SK-N-SH (cell line): ENCODE data around the gene GPC5. TPM values are rescaled to one million over a fixed set of nuclear protein-coding genes. Genes with fewer than 3 reads are reported as not detected.

Experiments used
- CTCF ChIA-PET: fragments of 300-600, 350-600 bp; formaldehyde crosslinking; extraction: SDS; loops from one replicate; lab custom pipeline; 2021; lab: Yijun Ruan, JAX
- POLR2A ChIA-PET: fragments of 350-600 bp; sonication (Branson Sonifier 250); formaldehyde crosslinking; extraction: SDS; loops from one replicate; lab custom pipeline; 2020; ENCODE audit warnings: antibody characterized with exemption, inconsistent platforms; lab: Yijun Ruan, JAX
- DNase-seq: peaks from one replicate; pipeline ENCODE4 v3.0.0; 2012
- H2AFZ ChIP-seq: fragments of 200-600 bp; sonication (generic); 2 replicates; pipeline ENCODE4 v1.8.1; 2016; ENCODE audit warnings: antibody characterized with exemption, mild to moderate bottlenecking, low read depth
- H3F3A ChIP-seq: fragments of 200-600 bp; sonication (generic); replicated peaks from 2 replicates; pipeline ENCODE3; 2016; ENCODE audit warnings: antibody characterized with exemption, mild to moderate bottlenecking; ENCODE audit not compliant: insufficient read depth
- H3K27ac ChIP-seq, 2 experiments: fragments of 200-500 bp in 1 of 2; fragments of 200-600 bp in 1 of 2; sonication (Bioruptor generic) in 1 of 2; sonication (generic), shearing (Covaris generic) in 1 of 2; 2 replicates each; pipeline versions ENCODE4 v1.5.1 to v1.6.1; 2014 to 2016; ENCODE audit warnings: low read depth in 2 of 2, inconsistent platforms in 1 of 2, low read length in 1 of 2, mild to moderate bottlenecking in 1 of 2, mixed read lengths in 1 of 2
- H3K27me3 ChIP-seq: fragments of 200-600 bp; sonication (generic), shearing (Covaris generic); 2 replicates; pipeline ENCODE4 v1.6.1; 2016; ENCODE audit warnings: mixed run types; ENCODE audit not compliant: insufficient read depth
- H3K36me3 ChIP-seq, 2 experiments: fragments of 200-500 bp in 1 of 2; fragments of 200-600 bp in 1 of 2; sonication (Bioruptor generic) in 1 of 2; sonication (generic) in 1 of 2; replicated peaks in 1 of 2; 2 replicates each; pipeline versions ENCODE3 to v1.5.1; 2014 to 2016; ENCODE audit warnings: low read length in 1 of 2, mild to moderate bottlenecking in 1 of 2; ENCODE audit not compliant: insufficient read depth in 2 of 2, control insufficient read depth in 1 of 2
- H3K4me1 ChIP-seq, 2 experiments: fragments of 200-500 bp in 1 of 2; fragments of 200-600 bp in 1 of 2; sonication (Bioruptor generic) in 1 of 2; sonication (generic), shearing (Covaris generic) in 1 of 2; 2 replicates each; pipeline versions ENCODE4 v1.5.1 to v1.6.1; 2014 to 2016; ENCODE audit warnings: low read depth in 1 of 2, low read length in 1 of 2, mixed run types in 1 of 2; ENCODE audit not compliant: insufficient read depth in 2 of 2, control insufficient read depth in 1 of 2
- H3K4me2 ChIP-seq: fragments of 200-600 bp; sonication (generic), shearing (Covaris generic); 2 replicates; pipeline ENCODE4 v1.6.1; 2017; ENCODE audit warnings: mixed run types
- H3K4me3 ChIP-seq, 2 experiments: fragments of 200-500 bp in 1 of 2; fragments of 200-600 bp in 1 of 2; sonication (Bioruptor generic) in 1 of 2; sonication (generic), shearing (Covaris generic) in 1 of 2; 2 replicates each; pipeline versions ENCODE4 v1.5.1 to v1.8.1; 2014 to 2016; ENCODE audit warnings: low read depth in 2 of 2, inconsistent platforms in 1 of 2, low read length in 1 of 2, mild to moderate bottlenecking in 1 of 2, mixed read lengths in 1 of 2, moderate library complexity in 1 of 2
- H3K79me2 ChIP-seq: fragments of 200-600 bp; sonication (generic); 2 replicates; pipeline ENCODE4 v1.8.1; 2017; ENCODE audit warnings: mild to moderate bottlenecking; ENCODE audit not compliant: insufficient read depth
- H3K9ac ChIP-seq: fragments of 200-600 bp; sonication (generic); 2 replicates; pipeline ENCODE4 v1.6.1; 2017; ENCODE audit warnings: mixed run types
- H3K9me2 ChIP-seq: fragments of 200-600 bp; sonication (generic); 2 replicates; pipeline ENCODE4 v1.6.1; 2017; ENCODE audit warnings: mixed run types
- H3K9me3 ChIP-seq: fragments of 200-600 bp; sonication (generic); 2 replicates; pipeline ENCODE4 v1.6.1; 2017; ENCODE audit warnings: mixed run types, mild to moderate bottlenecking, moderate library complexity
- H4K20me1 ChIP-seq: fragments of 200-600 bp; sonication (generic); 2 replicates; pipeline ENCODE4 v1.6.1; 2017; ENCODE audit warnings: mild to moderate bottlenecking, mixed run types; ENCODE audit not compliant: insufficient read depth
- CHD2 ChIP-seq: fragments of 150-350 bp; IDR thresholded peaks from 2 replicates; pipeline ENCODE4 v1.6.1; 2018; ENCODE audit warnings: low read length; ENCODE audit not compliant: partially characterized antibody
- CTCF ChIP-seq: fragments of 200-600 bp; sonication (generic); IDR thresholded peaks from 2 replicates; pipeline ENCODE4 v1.6.1; 2017; ENCODE audit warnings: antibody characterized with exemption, mild to moderate bottlenecking, moderate library complexity
- ELF1 ChIP-seq: IDR thresholded peaks from 2 replicates; pipeline ENCODE4 v1.4.0; 2012
- EP300 ChIP-seq, 2 experiments: IDR thresholded peaks; 2 replicates each; pipeline versions ENCODE4 v1.4.0 to v1.6.1; 2012; ENCODE audit warnings: borderline replicate concordance in 1 of 2, low read depth in 1 of 2, low read length in 1 of 2
- FOSL2 ChIP-seq: IDR thresholded peaks from 2 replicates; pipeline ENCODE4 v1.4.0; 2012; ENCODE audit warnings: low read depth, mild to moderate bottlenecking, moderate library complexity, borderline replicate concordance
- GABPA ChIP-seq: IDR thresholded peaks from 2 replicates; pipeline ENCODE4 v1.4.0; 2012; ENCODE audit warnings: low read depth, mild to moderate bottlenecking
- GATA2 ChIP-seq: sonication (generic); formaldehyde crosslinking; IDR thresholded peaks from 2 replicates; pipeline ENCODE4 v1.5.0; 2020; ENCODE audit warnings: mild to moderate bottlenecking, missing genetic modification reagents
- JUND ChIP-seq: IDR thresholded peaks from 2 replicates; pipeline ENCODE4 v1.4.0; 2012
- MAX ChIP-seq: IDR thresholded peaks from 2 replicates; pipeline ENCODE4 v1.4.0; 2012; ENCODE audit warnings: low read depth
- MXI1 ChIP-seq: IDR thresholded peaks from 2 replicates; pipeline ENCODE4 v1.6.1; 2012; ENCODE audit warnings: mild to moderate bottlenecking, low read depth, low read length, improper control_type of control experiment
- PBX3 ChIP-seq: IDR thresholded peaks from 2 replicates; pipeline ENCODE4; 2012
- POLR2AphosphoS5 ChIP-seq: IDR thresholded peaks from 2 replicates; pipeline ENCODE4 v1.6.1; 2012; ENCODE audit warnings: low read depth, low read length
- RAD21 ChIP-seq: IDR thresholded peaks from 2 replicates; pipeline ENCODE4 v1.6.1; 2012; ENCODE audit warnings: mild to moderate bottlenecking, low read length
- REST ChIP-seq: IDR thresholded peaks from 2 replicates; pipeline ENCODE4 v1.6.1; 2012; ENCODE audit warnings: mild to moderate bottlenecking, low read depth, low read length, moderate library complexity
- RFX5 ChIP-seq: IDR thresholded peaks from 2 replicates; pipeline ENCODE4 v1.6.1; 2012; ENCODE audit warnings: mild to moderate bottlenecking, improper control_type of control experiment, low read length
- SIN3A ChIP-seq: IDR thresholded peaks from 2 replicates; pipeline ENCODE4 v1.6.1; 2012; ENCODE audit warnings: low read depth, mild to moderate bottlenecking, low read length, moderate library complexity, borderline replicate concordance
- SMC3 ChIP-seq: IDR thresholded peaks from 2 replicates; pipeline ENCODE4 v1.6.1; 2012; ENCODE audit warnings: low read depth, low read length, improper control_type of control experiment
- TAF1 ChIP-seq: IDR thresholded peaks from 2 replicates; pipeline ENCODE4 v1.6.1; 2012; ENCODE audit warnings: low read depth, mild to moderate bottlenecking, low read length, moderate library complexity, borderline replicate concordance
- TCF12 ChIP-seq: IDR thresholded peaks from 2 replicates; pipeline ENCODE4 v1.4.0; 2012
- USF1 ChIP-seq: IDR thresholded peaks from 2 replicates; pipeline ENCODE4 v1.4.0; 2012; ENCODE audit warnings: low read depth, borderline replicate concordance
- polyA plus RNA-seq, 3 experiments: library from polyadenylated mRNA; depleted of rRNA; stranded (reverse); fragments of >200 nt; gene quantifications; 2 replicates each; pipeline ENCODE4 v1.2.3, GENCODE V29; 2012

The GPC5 gene
- polyA plus RNA-seq, 1 of the 3 experiments (the other 2 are of a cell fraction), result 0.03 TPM

- TF ChIP-seq GABPA (no peak), CTCF (peak; percentile 61), POLR2AphosphoS5 (no peak), MAX (no peak), SMC3 (peak; percentile 76), TAF1 (no peak), EP300 (IDR thresholded peaks at IDR 0.05; ENCODE audit: borderline replicate concordance in 1 of 2, low read depth in 1 of 2, low read length in 1 of 2) (no peak), PBX3 (no peak), GATA2 (no peak), RFX5 (0 out of 2 replicates have a peak, but pooled peaks have one; percentile 40), ELF1 (no peak), TCF12 (no peak), MXI1 (no peak), SIN3A (no peak), USF1 (no peak), CHD2 (no peak), JUND (no peak), FOSL2 (no peak), RAD21 (peak; percentile 95), REST (no peak)
- POLR2A ChIA-PET, result no interaction called here
- no peaks in the 10 kb centered on the region for H3K79me2 ChIP-seq
Observed at GRCh38 chr13:91381371-91381770, 17.1 kb upstream of the GPC5 start.

More at GRCh38 chr13:91381371-91381770, 17.1 kb upstream of the GPC5 start:
- Histone ChIP-seq H3F3A (no peaks in the 10 kb centered on the region), H3K4me1 (no peaks in the 10 kb centered on the region), H3K9ac (no peak overlapping the region), H4K20me1 (no peaks in the 10 kb centered on the region), H3K4me3 (no peak overlapping the region; a peak in 1 of 4 replicates), H3K4me2 (no peak overlapping the region), H3K27me3 (no peaks in the 10 kb centered on the region), H3K9me3 (no peaks in the 10 kb centered on the region), H3K9me2 (no peaks in the 10 kb centered on the region), H2AFZ (no peak overlapping the region), H3K36me3 (no peaks in the 10 kb centered on the region), H3K27ac (no peak overlapping the region)
- DNase-seq, result peak; percentile 14
- CTCF ChIA-PET, result interaction anchor here (0.6 to 12.4 kb wide), 38 partner anchors 8 to 436 kb away, joined by 3 to 107 read pairs (median 4); partner anchors contain the start of genes GPC5 and MIR17HG
